ENCODE data around the gene KRT1. TPM values are rescaled to one million over a fixed set of nuclear protein-coding genes. Genes with fewer than 3 reads are reported as not detected.

KRT1 gene
- polyA plus RNA-seq, 1 of the 3 experiments (the other 2 are of a cell fraction), result not detected

GRCh38 chr12:52666471-52666870 lies 13.7 kb downstream of the KRT1 start (continued):
- TF ChIP-seq RXRA (IDR thresholded peaks at IDR 0.05; ENCODE audit: borderline replicate concordance, low read depth), result no peak

GRCh38 chr12:52663420-52663819 lies 16.8 kb downstream of the KRT1 start:
- Histone ChIP-seq H3K79me2 (ENCODE audit: insufficient read depth) (no peaks in the 10 kb centered on the region), H3K4me1 (ENCODE audit: control insufficient read depth in 1 of 2, insufficient read depth in 2 of 2, low read depth in 1 of 2, low read length in 1 of 2) (no peaks in the 10 kb centered on the region)

More at GRCh38 chr12:52663420-52663819, 16.8 kb downstream of the KRT1 start:
- Histone ChIP-seq H3K27me3 (ENCODE audit: insufficient read depth) (peaks cover 25% of the 10 kb centered on the region; the same call in 1 of the 2 replicates), H2AFZ (ENCODE audit: low read depth) (no peak overlapping the region), H3K4me2 (no peak overlapping the region), H3K36me3 (replicated peaks in 1 of 2; ENCODE audit: control insufficient read depth in 1 of 2, insufficient read depth in 2 of 2, low read length in 1 of 2) (no peaks in the 10 kb centered on the region), H4K20me1 (ENCODE audit: insufficient read depth) (no peaks in the 10 kb centered on the region), H3K9ac (no peak overlapping the region), H3K4me3 (ENCODE audit: low read depth in 2 of 2, low read length in 1 of 2) (no peak overlapping the region), H3F3A (replicated peaks; ENCODE audit: insufficient read depth) (no peaks in the 10 kb centered on the region), H3K9me2 (no peaks in the 10 kb centered on the region), H3K27ac (ENCODE audit: low read depth in 2 of 2, low read length in 1 of 2) (no peak overlapping the region), H3K9me3 (no peaks in the 10 kb centered on the region)
- POLR2A ChIA-PET, result no interaction called here
- DNase-seq, result no peak
- no peak for TF ChIP-seq TEAD4 (IDR thresholded peaks at IDR 0.05; ENCODE audit: borderline replicate concordance, insufficient read depth)
- TF ChIP-seq EP300 (IDR thresholded peaks at IDR 0.05; ENCODE audit: borderline replicate concordance in 1 of 2, low read depth in 1 of 2, low read length in 1 of 2), result no peak
- no peak for TF ChIP-seq FOXM1 (IDR thresholded peaks at IDR 0.05; ENCODE audit: low read depth)
- no peak for TF ChIP-seq REST (IDR thresholded peaks at IDR 0.05; ENCODE audit: low read depth, low read length)
- TF ChIP-seq ELF1 (IDR thresholded peaks at IDR 0.05), result no peak
- no peak for TF ChIP-seq FOXJ3 (CRISPR knock-in tag; IDR thresholded peaks at IDR 0.05)
- no peak for TF ChIP-seq YY1 (IDR thresholded peaks at IDR 0.05; ENCODE audit: low read depth)
- no peak for TF ChIP-seq IRF3 (IDR thresholded peaks at IDR 0.05; ENCODE audit: low read depth, low read length)
- TF ChIP-seq NRF1 (IDR thresholded peaks at IDR 0.05; ENCODE audit: low read depth, low read length), result no peak
- no peak for TF ChIP-seq MEF2A (IDR thresholded peaks at IDR 0.05; ENCODE audit: borderline replicate concordance, low read depth)
- TF ChIP-seq RAD21 (IDR thresholded peaks at IDR 0.05; ENCODE audit: low read length), result no peak
- no peak for TF ChIP-seq POLR2AphosphoS5 (IDR thresholded peaks at IDR 0.05; ENCODE audit: low read depth, low read length)
- no peak for TF ChIP-seq MAX (IDR thresholded peaks at IDR 0.05; ENCODE audit: low read depth)
- no peak for TF ChIP-seq JUND (IDR thresholded peaks at IDR 0.05)
- CTCF ChIA-PET, result interaction anchor here (1.1 kb wide), 1 partner anchor 217 kb away, joined by 3 read pairs; no protein-coding TSS in a partner anchor
